OCI-LY3 (cell line): ENCODE results near the gene BTG2.

ENCODE experiments used
- H2AFZ ChIP-seq: fragments of 200-600, 300-600 bp; shearing (Covaris generic); 2 replicates; pipeline ENCODE4 v1.6.0; 2014; ENCODE audit warnings: antibody characterized with exemption, low read depth, low read length
- H3K27ac ChIP-seq: fragments of 200-600, 300-600 bp; sonication (generic); 2 replicates; pipeline ENCODE4 v1.5.1; 2014; ENCODE audit warnings: mild to moderate bottlenecking, low read length, moderate library complexity, mixed read lengths
- H3K27me3 ChIP-seq: fragments of 200-600, 300-600 bp; sonication (generic); 2 replicates; pipeline ENCODE4 v1.6.1; 2014; ENCODE audit warnings: low read depth, low read length, mixed read lengths
- H3K36me3 ChIP-seq: fragments of 200-600, 300-600 bp; sonication (generic); replicated peaks from 2 replicates; pipeline ENCODE3; 2014; ENCODE audit warnings: low read depth, low read length, mixed read lengths
- H3K4me1 ChIP-seq: fragments of 300-600, 200-600 bp; sonication (generic); 2 replicates; pipeline ENCODE4 v1.6.1; 2014; ENCODE audit warnings: low read length, mixed read lengths
- H3K4me2 ChIP-seq: fragments of 200-600, 300-600 bp; sonication (generic); 2 replicates; pipeline ENCODE4 v1.6.1; 2014; ENCODE audit warnings: low read length, mixed read lengths
- H3K4me3 ChIP-seq: fragments of 300-600, 200-600 bp; sonication (generic); 2 replicates; pipeline ENCODE4 v1.5.1; 2014; ENCODE audit warnings: antibody characterized with exemption, mild to moderate bottlenecking, low read length, moderate library complexity
- H3K79me2 ChIP-seq: fragments of 300-600, 200-600 bp; shearing (Covaris generic); 2 replicates; pipeline ENCODE4 v1.6.1; 2014; ENCODE audit warnings: mild to moderate bottlenecking, low read length, mixed read lengths
- H3K9ac ChIP-seq: fragments of 300-600, 200-600 bp; shearing (Covaris generic); 2 replicates; pipeline ENCODE4 v1.6.0; 2014; ENCODE audit warnings: mild to moderate bottlenecking, low read length, moderate library complexity
- H3K9me3 ChIP-seq: fragments of 200-600, 300-600 bp; shearing (Covaris generic); 2 replicates; pipeline ENCODE4 v1.6.1; 2014; ENCODE audit warnings: low read length, mixed read lengths; ENCODE audit not compliant: insufficient read depth
- H4K20me1 ChIP-seq: fragments of 200-600, 300-600 bp; sonication (generic); 2 replicates; pipeline ENCODE4 v1.6.1; 2016; ENCODE audit warnings: low read length, mixed read lengths; ENCODE audit not compliant: insufficient read depth
- EZH2phosphoT487 ChIP-seq: fragments of 200-600 bp; shearing (Covaris generic); IDR thresholded peaks from 2 replicates; pipeline ENCODE4 v1.6.1; 2018; ENCODE audit warnings: antibody characterized with exemption, mixed run types, low read depth
- TF ChIP-seq, protein P1 (sequence below): fragments of 200-600, 300-600 bp; sonication (generic); IDR thresholded peaks from 2 replicates; pipeline ENCODE4 v1.5.1; 2014; ENCODE audit warnings: antibody characterized with exemption, low read length, low read depth

BTG2 gene

DNA sequence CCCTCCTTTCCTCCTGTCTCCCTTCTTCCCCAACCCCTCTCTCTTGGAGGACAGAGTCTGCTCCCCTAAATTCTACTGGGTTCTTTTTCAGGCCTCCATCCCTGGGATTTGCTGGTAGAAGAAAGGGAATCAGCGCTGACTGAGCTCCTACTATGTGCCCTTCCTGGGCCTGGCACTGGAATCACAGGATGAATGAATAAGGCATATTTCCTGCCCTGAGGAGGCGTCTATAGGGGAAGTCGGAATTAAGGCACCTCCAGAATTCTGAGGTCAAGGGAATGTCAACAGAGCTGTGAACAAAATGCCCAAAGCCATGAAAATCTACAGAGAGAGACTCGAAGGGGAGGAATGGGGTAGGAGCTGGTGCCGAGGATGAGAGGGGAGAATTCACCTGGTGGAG lies 17.4 kb upstream of the BTG2 start:
- Histone ChIP-seq H2AFZ (no peak overlapping the region), H3K27me3 (no peaks in the 10 kb centered on the region), H3K36me3 (no peaks in the 10 kb centered on the region), H4K20me1 (no peaks in the 10 kb centered on the region), H3K4me3 (peak overlapping the region; percentile 53), H3K4me1 (peaks cover 74% of the 10 kb centered on the region), H3K79me2 (no peaks in the 10 kb centered on the region), H3K27ac (peak overlapping the region; percentile 98), H3K9ac (peak overlapping the region; percentile 91), H3K4me2 (peak overlapping the region; percentile 91), H3K9me3 (no peaks in the 10 kb centered on the region)
- no peak for TF ChIP-seq EZH2phosphoT487

DNA sequence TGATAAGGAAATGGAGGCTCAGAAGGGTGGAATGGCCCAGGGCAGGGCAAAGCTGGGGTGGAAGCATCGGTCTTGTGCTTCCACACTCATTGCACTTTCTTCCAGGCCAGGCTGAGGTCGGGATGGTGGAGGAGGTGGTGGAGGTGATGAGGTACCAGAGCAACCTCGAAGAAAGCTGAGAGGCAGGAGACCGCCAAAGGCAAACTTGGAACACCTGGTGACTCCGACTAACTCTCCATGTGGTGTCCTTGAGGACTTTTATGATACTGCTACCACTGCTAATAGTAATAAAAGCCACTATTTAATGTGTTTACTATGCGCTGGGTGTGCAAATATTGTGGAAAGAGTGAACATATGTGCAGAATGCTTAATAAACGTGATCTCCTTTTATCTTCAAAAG lies 16.9 kb upstream of the BTG2 start:
- H3K9ac ChIP-seq: peak overlapping the region; percentile 91
- no peaks in the 10 kb centered on the region for H3K36me3 ChIP-seq
- peaks cover 69% of the 10 kb centered on the region for H3K4me1 ChIP-seq
- no peaks in the 10 kb centered on the region for H3K79me2 ChIP-seq
- no peak overlapping the region for H2AFZ ChIP-seq
- H3K27ac ChIP-seq: peak overlapping the region; percentile 98
- peak overlapping the region; percentile 60; the same call in 1 of the 2 replicates for H3K4me3 ChIP-seq
- H3K4me2 ChIP-seq: peak overlapping the region; percentile 91
- H4K20me1 ChIP-seq: no peaks in the 10 kb centered on the region
- H3K27me3 ChIP-seq: no peaks in the 10 kb centered on the region
- no peaks in the 10 kb centered on the region for H3K9me3 ChIP-seq
- TF ChIP-seq EZH2phosphoT487: no peak
- TF ChIP-seq, protein P1, sequence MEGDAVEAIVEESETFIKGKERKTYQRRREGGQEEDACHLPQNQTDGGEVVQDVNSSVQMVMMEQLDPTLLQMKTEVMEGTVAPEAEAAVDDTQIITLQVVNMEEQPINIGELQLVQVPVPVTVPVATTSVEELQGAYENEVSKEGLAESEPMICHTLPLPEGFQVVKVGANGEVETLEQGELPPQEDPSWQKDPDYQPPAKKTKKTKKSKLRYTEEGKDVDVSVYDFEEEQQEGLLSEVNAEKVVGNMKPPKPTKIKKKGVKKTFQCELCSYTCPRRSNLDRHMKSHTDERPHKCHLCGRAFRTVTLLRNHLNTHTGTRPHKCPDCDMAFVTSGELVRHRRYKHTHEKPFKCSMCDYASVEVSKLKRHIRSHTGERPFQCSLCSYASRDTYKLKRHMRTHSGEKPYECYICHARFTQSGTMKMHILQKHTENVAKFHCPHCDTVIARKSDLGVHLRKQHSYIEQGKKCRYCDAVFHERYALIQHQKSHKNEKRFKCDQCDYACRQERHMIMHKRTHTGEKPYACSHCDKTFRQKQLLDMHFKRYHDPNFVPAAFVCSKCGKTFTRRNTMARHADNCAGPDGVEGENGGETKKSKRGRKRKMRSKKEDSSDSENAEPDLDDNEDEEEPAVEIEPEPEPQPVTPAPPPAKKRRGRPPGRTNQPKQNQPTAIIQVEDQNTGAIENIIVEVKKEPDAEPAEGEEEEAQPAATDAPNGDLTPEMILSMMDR: no peak

DNA sequence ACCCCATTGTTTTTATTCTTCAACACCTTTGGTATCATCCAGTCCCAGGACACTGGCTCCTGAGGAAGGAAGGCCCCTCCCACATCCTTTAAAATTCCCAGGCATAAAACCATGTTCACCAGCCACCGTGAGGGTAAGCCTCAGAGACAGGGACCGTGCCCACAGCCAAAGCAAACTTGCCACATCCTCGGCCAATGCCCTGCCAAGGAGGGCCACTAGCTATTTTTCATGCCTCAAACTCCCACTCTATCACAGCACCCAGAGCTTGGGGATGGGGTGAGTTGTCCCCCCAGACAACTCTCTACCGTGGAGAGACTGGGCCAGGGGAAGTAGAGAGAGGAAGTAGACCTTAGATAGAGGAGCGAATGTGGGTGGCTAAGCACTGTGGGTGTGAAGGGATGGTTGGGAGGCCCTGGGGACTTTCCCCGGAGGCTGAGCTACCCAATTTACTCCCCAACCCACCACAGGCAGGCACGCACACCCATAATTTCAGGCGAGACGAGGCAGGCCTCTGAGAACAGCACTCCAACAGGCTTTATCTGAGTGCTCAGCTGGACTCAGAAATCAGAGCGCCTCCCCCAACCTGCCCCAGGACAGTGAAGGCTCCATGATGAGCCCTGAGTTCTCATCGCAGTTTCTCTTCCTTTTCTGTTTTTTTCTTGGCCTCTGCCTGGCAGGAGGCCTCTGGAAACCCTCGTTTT lies 15.9 kb upstream of the BTG2 start:
- TF ChIP-seq EZH2phosphoT487: no peak
- TF ChIP-seq, protein P1: no peak
- H2AFZ ChIP-seq: no peak overlapping the region
- no peaks in the 10 kb centered on the region for H3K9me3 ChIP-seq
- no peaks in the 10 kb centered on the region for H4K20me1 ChIP-seq
- no peaks in the 10 kb centered on the region for H3K27me3 ChIP-seq
- peak overlapping the region; percentile 97 for H3K9ac ChIP-seq
- peaks cover 64% of the 10 kb centered on the region for H3K4me1 ChIP-seq
- H3K36me3 ChIP-seq: no peaks in the 10 kb centered on the region
- H3K4me2 ChIP-seq: peak overlapping the region; percentile 93
- peak overlapping the region; percentile 76 for H3K4me3 ChIP-seq
- peak overlapping the region; percentile 98 for H3K27ac ChIP-seq
- no peaks in the 10 kb centered on the region for H3K79me2 ChIP-seq

DNA sequence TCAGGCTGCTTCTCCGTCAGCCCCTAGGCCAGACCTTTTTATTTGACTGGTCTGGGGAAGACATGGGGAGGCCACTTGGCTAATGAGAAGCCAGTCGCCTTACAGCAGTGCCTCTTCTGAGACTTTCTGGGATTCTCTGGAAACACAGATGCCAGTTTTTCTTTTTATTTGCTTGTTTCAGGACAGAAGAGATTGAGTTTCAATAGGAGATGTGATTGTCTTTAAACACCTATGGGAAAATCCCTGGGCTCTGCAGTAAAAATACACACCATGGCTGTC lies 15.4 kb upstream of the BTG2 start:
- Histone ChIP-seq H4K20me1 (no peaks in the 10 kb centered on the region), H3K9ac (peak overlapping the region; percentile 97), H3K4me2 (peak overlapping the region; percentile 93), H3K27ac (peak overlapping the region; percentile 98), H3K4me1 (peaks cover 61% of the 10 kb centered on the region), H3K9me3 (no peaks in the 10 kb centered on the region), H3K36me3 (no peaks in the 10 kb centered on the region), H3K4me3 (peak overlapping the region; percentile 76), H3K27me3 (no peaks in the 10 kb centered on the region), H2AFZ (no peak overlapping the region), H3K79me2 (no peaks in the 10 kb centered on the region)
- TF ChIP-seq, protein P1: no peak
- TF ChIP-seq EZH2phosphoT487: no peak
